SK-N-SH (cell line): ENCODE measurements around the gene C6orf132. TPM values are rescaled to one million over a fixed set of nuclear protein-coding genes. Genes with fewer than 3 reads are reported as not detected.

Source experiments
- CTCF ChIA-PET: fragments of 300-600, 350-600 bp; formaldehyde crosslinking; extraction: SDS; loops from one replicate; lab custom pipeline; 2021; lab: Yijun Ruan, JAX
- POLR2A ChIA-PET: fragments of 350-600 bp; sonication (Branson Sonifier 250); formaldehyde crosslinking; extraction: SDS; loops from one replicate; lab custom pipeline; 2020; ENCODE audit warnings: antibody characterized with exemption, inconsistent platforms; lab: Yijun Ruan, JAX
- DNase-seq: peaks from one replicate; pipeline ENCODE4 v3.0.0; 2012
- H2AFZ ChIP-seq: fragments of 200-600 bp; sonication (generic); 2 replicates; pipeline ENCODE4 v1.8.1; 2016; ENCODE audit warnings: antibody characterized with exemption, mild to moderate bottlenecking, low read depth
- H3F3A ChIP-seq: fragments of 200-600 bp; sonication (generic); replicated peaks from 2 replicates; pipeline ENCODE3; 2016; ENCODE audit warnings: antibody characterized with exemption, mild to moderate bottlenecking; ENCODE audit not compliant: insufficient read depth
- H3K27ac ChIP-seq, 2 experiments: fragments of 200-500 bp in 1 of 2; fragments of 200-600 bp in 1 of 2; sonication (Bioruptor generic) in 1 of 2; sonication (generic), shearing (Covaris generic) in 1 of 2; 2 replicates each; pipeline versions ENCODE4 v1.5.1 to v1.6.1; 2014 to 2016; ENCODE audit warnings: low read depth in 2 of 2, inconsistent platforms in 1 of 2, low read length in 1 of 2, mild to moderate bottlenecking in 1 of 2, mixed read lengths in 1 of 2
- H3K27me3 ChIP-seq: fragments of 200-600 bp; sonication (generic), shearing (Covaris generic); 2 replicates; pipeline ENCODE4 v1.6.1; 2016; ENCODE audit warnings: mixed run types; ENCODE audit not compliant: insufficient read depth
- H3K36me3 ChIP-seq, 2 experiments: fragments of 200-500 bp in 1 of 2; fragments of 200-600 bp in 1 of 2; sonication (Bioruptor generic) in 1 of 2; sonication (generic) in 1 of 2; replicated peaks in 1 of 2; 2 replicates each; pipeline versions ENCODE3 to v1.5.1; 2014 to 2016; ENCODE audit warnings: low read length in 1 of 2, mild to moderate bottlenecking in 1 of 2; ENCODE audit not compliant: insufficient read depth in 2 of 2, control insufficient read depth in 1 of 2
- H3K4me1 ChIP-seq, 2 experiments: fragments of 200-500 bp in 1 of 2; fragments of 200-600 bp in 1 of 2; sonication (Bioruptor generic) in 1 of 2; sonication (generic), shearing (Covaris generic) in 1 of 2; 2 replicates each; pipeline versions ENCODE4 v1.5.1 to v1.6.1; 2014 to 2016; ENCODE audit warnings: low read depth in 1 of 2, low read length in 1 of 2, mixed run types in 1 of 2; ENCODE audit not compliant: insufficient read depth in 2 of 2, control insufficient read depth in 1 of 2
- H3K4me2 ChIP-seq: fragments of 200-600 bp; sonication (generic), shearing (Covaris generic); 2 replicates; pipeline ENCODE4 v1.6.1; 2017; ENCODE audit warnings: mixed run types
- H3K4me3 ChIP-seq, 2 experiments: fragments of 200-500 bp in 1 of 2; fragments of 200-600 bp in 1 of 2; sonication (Bioruptor generic) in 1 of 2; sonication (generic), shearing (Covaris generic) in 1 of 2; 2 replicates each; pipeline versions ENCODE4 v1.5.1 to v1.8.1; 2014 to 2016; ENCODE audit warnings: low read depth in 2 of 2, inconsistent platforms in 1 of 2, low read length in 1 of 2, mild to moderate bottlenecking in 1 of 2, mixed read lengths in 1 of 2, moderate library complexity in 1 of 2
- H3K79me2 ChIP-seq: fragments of 200-600 bp; sonication (generic); 2 replicates; pipeline ENCODE4 v1.8.1; 2017; ENCODE audit warnings: mild to moderate bottlenecking; ENCODE audit not compliant: insufficient read depth
- H3K9ac ChIP-seq: fragments of 200-600 bp; sonication (generic); 2 replicates; pipeline ENCODE4 v1.6.1; 2017; ENCODE audit warnings: mixed run types
- H3K9me2 ChIP-seq: fragments of 200-600 bp; sonication (generic); 2 replicates; pipeline ENCODE4 v1.6.1; 2017; ENCODE audit warnings: mixed run types
- H3K9me3 ChIP-seq: fragments of 200-600 bp; sonication (generic); 2 replicates; pipeline ENCODE4 v1.6.1; 2017; ENCODE audit warnings: mixed run types, mild to moderate bottlenecking, moderate library complexity
- H4K20me1 ChIP-seq: fragments of 200-600 bp; sonication (generic); 2 replicates; pipeline ENCODE4 v1.6.1; 2017; ENCODE audit warnings: mild to moderate bottlenecking, mixed run types; ENCODE audit not compliant: insufficient read depth
- CTCF ChIP-seq: fragments of 200-600 bp; sonication (generic); IDR thresholded peaks from 2 replicates; pipeline ENCODE4 v1.6.1; 2017; ENCODE audit warnings: antibody characterized with exemption, mild to moderate bottlenecking, moderate library complexity
- EP300 ChIP-seq, 2 experiments: IDR thresholded peaks; 2 replicates each; pipeline versions ENCODE4 v1.4.0 to v1.6.1; 2012; ENCODE audit warnings: borderline replicate concordance in 1 of 2, low read depth in 1 of 2, low read length in 1 of 2
- EZH2phosphoT487 ChIP-seq: fragments of 200-600 bp; sonication (generic); IDR thresholded peaks from 2 replicates; pipeline ENCODE4 v1.6.1; 2017; ENCODE audit warnings: low read depth, mixed run types, mild to moderate bottlenecking, antibody characterized with exemption, moderate library complexity, borderline replicate concordance
- POLR2AphosphoS5 ChIP-seq: IDR thresholded peaks from 2 replicates; pipeline ENCODE4 v1.6.1; 2012; ENCODE audit warnings: low read depth, low read length
- REST ChIP-seq: IDR thresholded peaks from 2 replicates; pipeline ENCODE4 v1.6.1; 2012; ENCODE audit warnings: mild to moderate bottlenecking, low read depth, low read length, moderate library complexity
- RFX5 ChIP-seq: IDR thresholded peaks from 2 replicates; pipeline ENCODE4 v1.6.1; 2012; ENCODE audit warnings: mild to moderate bottlenecking, improper control_type of control experiment, low read length
- USF1 ChIP-seq: IDR thresholded peaks from 2 replicates; pipeline ENCODE4 v1.4.0; 2012; ENCODE audit warnings: low read depth, borderline replicate concordance
- WGBS: methylation state at CpG from one replicate; pipeline ENCODE4 v1.1.6; 2017; ENCODE audit warnings: low lambda C conversion rate; 5-methylcytosine and 5-hydroxymethylcytosine counted together
- polyA plus RNA-seq, 3 experiments: library from polyadenylated mRNA; depleted of rRNA; stranded (reverse); fragments of >200 nt; gene quantifications; 2 replicates each; pipeline ENCODE4 v1.2.3, GENCODE V29; 2012

C6orf132 gene
- not detected in 2 replicates for polyA plus RNA-seq (2012; rRNA removed)
- not detected in 2 replicates for polyA plus RNA-seq (2012; cell fraction: cytosol; rRNA removed)
- polyA plus RNA-seq (2012; cell fraction: nucleus; rRNA removed): not detected in 2 replicates

GRCh38 chr6:42142118-42142835, at the start of gene C6orf132:
TSS of gene C6orf132 (minus strand) at chr6:42142620. CDS start at chr6:42142444, 176 bp downstream.
- Histone ChIP-seq H3K79me2 (no peaks in the 10 kb centered on the region), H3F3A (no peaks in the 10 kb centered on the region), H3K9me2 (no peaks in the 10 kb centered on the region), H3K4me1 (peaks cover 8 to 27% of the 10 kb centered on the region in 2 experiments; a peak in 3 of 4 replicates), H3K4me2 (no peak within 1 kb of the TSS), H2AFZ (no peak within 1 kb of the TSS), H3K36me3 (no peaks in the 10 kb centered on the region), H3K27ac (peak within 1 kb of the TSS in 1 of 2 experiments; percentile 79; a peak in 3 of 4 replicates), H3K9ac (no peak within 1 kb of the TSS), H3K9me3 (no peaks in the 10 kb centered on the region), H4K20me1 (no peaks in the 10 kb centered on the region), H3K27me3 (no peaks in the 10 kb centered on the region), H3K4me3 (no peak within 1 kb of the TSS)
- DNase-seq: peak; percentile 44
- 96% methylated on average over 45 of the region's 60 CpGs for WGBS
- POLR2A ChIA-PET: no interaction called here
- no peak for TF ChIP-seq POLR2AphosphoS5
- no peak for TF ChIP-seq CTCF
- TF ChIP-seq EZH2phosphoT487: no peak
- no peak for TF ChIP-seq RFX5
- TF ChIP-seq REST: no peak
- TF ChIP-seq USF1: no peak
- TF ChIP-seq EP300 (IDR thresholded peaks at IDR 0.05; ENCODE audit: borderline replicate concordance in 1 of 2, low read depth in 1 of 2, low read length in 1 of 2): no peak
- CTCF ChIA-PET: interaction anchor here (0.9 kb wide), 1 partner anchor 13 kb away, joined by 3 read pairs; no protein-coding TSS in a partner anchor
